Measurements from ENCODE around the gene VKORC1L1.
"Not testable (repeated sequence)": the region's sequence is repeated elsewhere in the genome, so short reads cannot be mapped to it uniquely, and the experiment has no call there.

VKORC1L1 gene

GRCh38 chr7:65884983-65885382 lies 12.1 kb downstream of the VKORC1L1 start:
- not testable (repeated sequence) for DNase-seq

DNA sequence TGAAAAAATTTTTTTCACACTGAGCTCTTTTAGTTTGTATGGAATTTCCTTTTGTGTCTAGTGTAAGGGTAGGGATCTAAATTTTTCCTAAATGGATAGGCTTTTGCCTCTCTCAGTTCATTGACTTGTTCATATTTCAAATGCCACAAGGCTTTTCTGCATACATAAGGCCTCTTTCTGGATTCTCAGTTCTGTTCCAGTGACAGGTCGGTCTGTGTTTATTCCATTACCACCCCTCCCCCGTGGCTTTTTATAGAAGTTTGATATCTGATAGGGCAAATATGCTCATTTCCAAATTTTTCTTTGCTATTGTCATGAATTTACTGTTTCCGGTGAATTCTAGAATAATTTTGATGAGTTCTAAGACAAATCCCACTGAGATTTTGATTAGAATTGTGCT lies 12.7 kb downstream of the VKORC1L1 start:
- not testable (repeated sequence) for DNase-seq

- not testable (repeated sequence) for DNase-seq
Measured at GRCh38 chr7:65888434-65889156, 15.7 kb downstream of the VKORC1L1 start.

GRCh38 chr7:65889722-65890121 lies 16.8 kb downstream of the VKORC1L1 start:
- DNase-seq, result not testable (repeated sequence)

DNA sequence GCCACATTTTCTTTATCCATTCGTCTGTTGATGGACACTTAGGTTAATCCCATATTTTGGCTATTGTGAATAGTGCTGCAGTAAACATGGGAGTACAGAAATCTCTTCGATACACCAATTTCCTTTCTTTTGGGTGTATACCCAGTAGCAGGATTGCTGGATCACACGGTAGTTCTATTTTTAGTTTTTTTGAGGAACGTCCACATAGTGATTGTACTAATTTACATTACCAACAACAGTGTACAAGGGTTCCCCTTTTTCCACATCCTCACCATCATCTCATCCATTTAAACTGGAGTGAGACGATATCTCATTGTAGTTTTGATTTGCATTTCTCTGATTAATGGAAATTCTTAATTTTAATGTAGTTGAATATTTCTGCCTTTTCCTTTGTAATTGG lies 19.3 kb downstream of the VKORC1L1 start:
- no peak for DNase-seq

DNA sequence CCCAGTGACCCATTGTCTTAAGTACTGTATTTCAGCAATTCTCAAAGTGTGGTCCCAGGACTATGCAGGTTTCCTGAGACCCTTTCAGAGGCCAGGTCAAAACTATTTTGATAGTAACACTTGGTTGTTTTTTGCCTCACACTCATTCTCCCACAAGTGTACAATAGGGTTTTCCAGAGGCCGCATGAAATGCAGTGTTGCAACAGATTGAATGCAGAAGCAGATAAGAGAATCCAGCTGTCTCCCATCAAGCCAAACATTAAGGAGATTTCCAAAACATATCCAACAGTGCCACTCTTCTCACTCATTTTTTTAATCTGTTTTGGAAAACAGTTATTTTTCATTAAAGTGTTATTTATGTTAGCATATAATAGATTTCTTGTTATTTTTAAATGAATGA lies 20.0 kb downstream of the VKORC1L1 start:
- no peak for DNase-seq

GRCh38 chr7:65896279-65896870 lies 23.5 kb downstream of the VKORC1L1 start:
- no peak for DNase-seq

DNA sequence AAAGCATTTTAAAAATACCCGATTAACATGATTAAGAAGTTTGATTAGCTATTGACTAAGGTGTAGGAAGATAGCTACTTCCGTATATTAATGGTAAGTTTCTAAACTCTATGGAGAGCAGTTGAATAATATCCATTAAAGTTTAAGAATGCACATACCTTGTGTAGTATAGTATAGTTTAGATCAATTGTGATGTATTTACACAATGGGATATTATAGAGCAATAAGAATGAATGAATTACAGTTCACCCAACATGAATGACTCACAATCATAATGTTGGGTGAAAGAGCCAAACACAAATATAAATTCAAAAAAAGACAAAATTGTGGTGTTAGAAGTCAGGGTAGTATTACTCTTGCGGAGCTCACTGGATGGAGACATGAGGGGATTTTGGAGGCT lies 24.4 kb downstream of the VKORC1L1 start:
- DNase-seq, result not testable (repeated sequence)

DNA sequence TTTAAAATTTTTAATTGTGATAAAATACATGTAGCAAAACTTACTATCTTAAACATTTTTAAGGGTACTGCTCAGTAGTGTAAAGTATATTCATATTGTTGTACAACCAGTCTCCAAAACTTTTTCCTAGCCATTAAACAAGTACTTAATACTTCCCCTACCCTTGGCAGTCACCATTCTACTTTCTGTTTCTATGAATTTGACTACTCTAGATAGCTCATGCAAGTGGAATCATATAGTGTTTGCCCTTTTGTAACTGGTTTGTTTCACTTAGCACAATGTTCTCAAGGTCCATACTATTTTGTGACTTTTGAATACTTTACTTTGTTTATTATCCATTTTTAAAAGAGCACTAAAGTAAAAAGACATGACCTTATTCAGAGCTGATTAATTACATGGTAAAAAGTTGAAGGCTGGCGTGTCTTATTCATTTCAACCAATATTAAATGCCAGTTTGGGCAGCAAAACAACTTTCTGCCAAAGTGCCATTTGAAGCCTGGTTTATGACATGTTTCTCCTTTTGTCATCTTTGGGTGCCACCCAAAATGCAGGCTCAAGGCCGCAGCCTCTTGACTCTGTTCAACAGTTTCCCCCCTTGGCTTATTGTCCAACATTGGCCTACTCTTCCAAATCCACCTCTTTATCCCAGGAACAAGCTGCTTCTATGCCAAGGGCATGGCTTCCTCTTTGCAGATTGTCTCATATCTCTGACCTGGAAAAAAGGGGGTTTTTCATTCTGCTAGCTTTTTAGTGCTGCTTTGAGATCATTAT lies 26.0 kb downstream of the VKORC1L1 start:
- not testable (repeated sequence) for DNase-seq

- DNase-seq, result no peak
Measured at GRCh38 chr7:65902306-65902705, 29.4 kb downstream of the VKORC1L1 start.

DNA sequence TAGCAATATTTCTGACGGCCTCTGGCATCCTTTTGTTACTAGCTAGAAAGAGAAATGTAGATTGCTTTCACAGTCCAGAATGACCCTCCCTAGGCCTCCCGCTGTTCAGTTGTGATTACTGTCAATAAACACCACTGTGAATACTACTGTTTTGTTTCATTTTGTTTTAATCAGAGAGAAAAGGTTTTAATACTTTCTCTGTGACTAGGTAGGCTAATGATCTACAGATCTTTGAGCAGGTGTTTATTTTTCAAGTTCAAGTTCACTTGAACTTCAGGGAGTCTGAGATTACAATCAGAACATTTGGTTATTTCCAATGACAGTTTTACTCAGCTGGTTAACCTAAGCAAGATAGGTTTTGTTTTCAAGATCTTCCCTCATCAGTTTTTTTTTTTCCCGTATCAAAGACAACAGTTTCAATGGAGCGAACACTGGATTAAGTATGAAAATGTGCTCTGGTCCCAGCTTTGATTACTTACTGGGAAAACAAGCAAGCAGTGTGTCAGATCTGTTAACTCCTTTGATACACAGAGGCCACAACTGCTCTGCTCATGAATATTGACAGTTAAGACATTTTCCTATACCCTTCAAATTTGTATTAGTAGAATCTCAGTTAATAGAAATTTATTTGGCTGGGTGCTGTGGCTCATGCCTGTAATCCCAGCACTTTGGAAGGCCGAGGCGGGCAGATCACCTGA lies 34.8 kb downstream of the VKORC1L1 start:
- DNase-seq, result no peak

GRCh38 chr7:65910237-65910636 lies 37.4 kb downstream of the VKORC1L1 start:
- no peak for DNase-seq

DNA sequence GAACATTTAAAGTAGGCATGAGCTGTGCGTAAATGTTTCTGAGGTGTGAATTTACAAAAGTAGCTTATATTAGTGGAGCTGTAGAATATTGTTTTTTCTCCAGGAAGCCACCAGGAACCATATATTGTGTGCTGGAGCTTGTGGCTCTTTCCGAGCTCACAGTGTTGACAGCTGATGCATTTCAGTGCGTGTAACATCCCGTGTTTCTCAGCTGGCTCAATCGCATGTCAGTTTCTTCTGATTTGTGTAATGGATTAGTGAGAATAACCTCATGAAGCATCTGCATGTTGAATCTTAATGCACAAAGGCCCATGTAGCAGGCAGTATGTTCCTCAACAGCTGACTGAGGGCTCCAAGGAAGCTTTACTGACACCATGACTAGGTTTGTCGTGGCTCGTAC lies 39.4 kb downstream of the VKORC1L1 start:
- DNase-seq, result no peak

- no peak for DNase-seq
Measured at GRCh38 chr7:65915921-65916657, 43.2 kb downstream of the VKORC1L1 start.

GRCh38 chr7:65923316-65923715 lies 50.4 kb downstream of the VKORC1L1 start:
- DNase-seq, result no peak

GRCh38 chr7:65924193-65924592 lies 51.3 kb downstream of the VKORC1L1 start:
- DNase-seq, result no peak

GRCh38 chr7:65925040-65925439 lies 52.2 kb downstream of the VKORC1L1 start:
- no peak for DNase-seq

DNA sequence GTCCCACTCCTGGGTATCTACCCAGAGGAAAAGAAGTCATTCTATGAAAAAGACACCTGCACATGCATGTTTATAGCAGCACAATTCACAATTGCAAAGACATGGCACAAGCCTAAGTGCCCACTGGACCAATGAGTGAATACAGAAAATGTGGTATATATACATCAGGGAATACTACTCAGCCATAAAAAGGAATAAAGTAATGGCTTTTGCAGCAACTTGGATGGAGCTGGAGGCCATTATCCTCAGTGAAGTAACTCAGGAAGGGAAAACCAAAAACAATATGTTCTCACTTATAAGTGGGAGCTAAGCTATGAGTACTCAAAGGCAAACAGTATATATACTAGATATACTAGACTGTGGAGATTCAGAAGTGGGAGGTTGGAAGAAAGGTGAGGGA lies 53.7 kb downstream of the VKORC1L1 start:
- no peak for DNase-seq

DNA sequence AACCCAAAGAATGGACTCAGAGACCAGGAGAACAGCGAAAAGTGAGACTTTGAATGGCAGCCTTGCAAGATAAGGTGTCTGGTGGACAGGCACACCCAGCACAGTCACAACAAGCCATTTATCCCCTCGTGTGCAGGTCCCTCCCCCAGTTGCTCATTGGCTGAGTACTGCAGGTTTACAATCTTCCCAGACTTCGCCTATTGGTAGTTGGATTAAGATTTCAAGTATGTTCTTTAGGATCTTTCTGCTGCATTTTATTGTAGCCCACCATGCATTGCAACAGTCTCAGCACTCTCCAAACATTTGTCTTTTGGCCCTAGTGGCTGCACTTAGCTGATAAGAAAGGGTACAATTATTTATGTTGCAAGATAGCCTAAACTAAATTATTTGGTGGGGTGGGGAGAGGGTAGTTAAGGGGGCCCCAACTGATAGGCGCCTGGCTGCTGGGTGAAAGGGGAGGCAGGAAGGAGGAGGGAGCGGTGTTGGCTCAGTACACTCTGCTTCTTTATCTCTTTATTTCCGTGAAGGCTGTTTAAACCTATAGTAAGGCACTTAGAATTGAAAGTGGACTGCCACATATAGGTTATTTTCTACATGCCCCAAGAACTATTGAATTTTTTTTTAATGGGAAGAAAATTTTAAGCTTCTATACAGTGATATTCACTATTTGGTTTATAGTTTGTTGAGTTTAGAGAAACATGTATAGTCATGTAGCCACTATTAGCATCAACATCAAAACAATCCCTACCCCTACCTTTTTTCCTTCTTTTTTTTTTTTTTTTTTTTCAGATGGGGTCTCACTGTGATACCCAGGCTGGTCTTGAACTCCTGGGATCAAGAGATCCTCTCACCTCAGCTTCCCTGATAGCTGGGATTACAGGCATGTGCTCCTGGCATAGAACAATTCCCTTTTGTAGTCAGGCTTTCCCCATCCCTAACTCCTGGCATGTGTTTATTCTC lies 54.9 kb downstream of the VKORC1L1 start:
- DNase-seq, result no peak

DNA sequence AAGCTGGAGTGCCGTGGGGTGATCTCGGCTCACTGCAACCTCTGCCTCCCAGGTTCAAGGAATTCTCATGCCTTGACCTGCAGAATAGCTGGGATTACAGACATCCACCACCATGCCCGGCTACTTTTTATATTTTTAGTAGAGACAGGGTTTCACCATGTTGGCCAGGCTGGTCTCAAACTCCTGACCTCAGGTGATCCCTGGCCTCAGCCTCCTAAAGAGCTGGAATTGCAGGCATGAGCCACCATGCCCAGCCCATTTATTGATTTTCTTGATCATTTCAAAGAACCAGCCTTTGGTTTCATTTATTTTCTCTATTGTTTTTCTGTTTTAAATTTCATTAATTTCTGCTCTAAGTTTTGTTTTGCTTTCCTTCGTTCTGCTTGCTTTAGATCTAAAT lies 58.8 kb downstream of the VKORC1L1 start:
- no peak for DNase-seq

All from amygdala (tissue), 56 donors.